ENCODE measurements around the gene DCTN2. TPM values are rescaled to one million over a fixed set of nuclear protein-coding genes. Genes with fewer than 3 reads are reported as not detected.
"Not testable (repeated sequence)": the region's sequence is repeated elsewhere in the genome, so short reads cannot be mapped to it uniquely, and the experiment has no call there.

The DCTN2 gene
- total and polyA plus RNA-seq, 2 donors (not counting 1 experiment from before 2014, with no cell fraction given) = 59.4 to 94.3 TPM

DNA sequence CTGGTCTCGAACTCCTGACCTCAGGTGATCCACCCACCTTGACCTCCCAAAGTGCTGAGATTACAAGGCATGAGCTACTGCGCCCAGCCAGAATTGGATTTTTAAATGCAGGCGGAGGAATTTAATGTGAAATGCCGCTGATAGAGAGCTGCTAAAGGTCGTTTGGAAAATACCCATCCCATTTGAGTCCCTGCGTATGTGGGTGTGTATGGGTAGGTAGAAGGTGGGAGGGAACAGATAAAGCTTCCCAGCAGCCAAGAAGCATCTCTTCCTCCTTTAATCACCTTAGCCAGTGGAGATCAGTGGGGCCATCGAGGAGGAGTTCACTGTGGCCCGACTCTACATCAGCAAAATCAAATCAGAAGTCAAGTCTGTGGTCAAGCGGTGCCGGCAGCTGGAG, 27.8 kb upstream of the DCTN2 start:
- Mint-ChIP-seq H3K27me3 (peaks cover 9% of the 10 kb centered on the region), H3K4me3 (no peak overlapping the region), H3K4me1 (no peaks in the 10 kb centered on the region), H3K27ac (no peak overlapping the region), H3K9me3 (ENCODE audit: insufficient read depth) (no peaks in the 10 kb centered on the region)
- Histone ChIP-seq H3K36me3 (replicated peaks in 1 of 2; ENCODE audit: control extremely low read depth in 1 of 2, control insufficient read depth in 1 of 2, extremely low read depth in 1 of 2, insufficient read depth in 2 of 2, low read length in 1 of 2) (no peaks in the 10 kb centered on the region), H2AFZ (ENCODE audit: insufficient read depth, low read depth, low read length, poor library complexity, severe bottlenecking) (no peak overlapping the region), H3K9me3 (ENCODE audit: control extremely low read depth in 1 of 3, control insufficient read depth in 2 of 3, insufficient read depth in 1 of 3, low read length in 2 of 3) (no peaks in the 10 kb centered on the region), H4K20me1 (ENCODE audit: control insufficient read depth, insufficient read depth, low read length, poor library complexity, severe bottlenecking) (no peaks in the 10 kb centered on the region), H3K4me1 (ENCODE audit: control insufficient read depth in 2 of 2, insufficient read depth in 2 of 2, low read length in 2 of 2) (no peaks in the 10 kb centered on the region), H3K4me3 (ENCODE audit: control extremely low read depth in 1 of 5, extremely low read depth in 1 of 5, insufficient read depth in 1 of 5, low read depth in 2 of 5, low read length in 4 of 5) (no peak overlapping the region), H3K27ac (ENCODE audit: low read length in 2 of 2) (no peak overlapping the region), H3K79me2 (ENCODE audit: control insufficient read depth, insufficient read depth, low read length) (no peaks in the 10 kb centered on the region), H3K27me3 (replicated peaks in 1 of 4; ENCODE audit: control extremely low read depth in 1 of 4, control insufficient read depth in 3 of 4, insufficient read depth in 4 of 4, low read length in 3 of 4) (no peaks in the 10 kb centered on the region), H3K4me2 (replicated peaks; ENCODE audit: low read depth, low read length, poor library complexity, severe bottlenecking) (no peak overlapping the region), H3K9ac (ENCODE audit: low read length) (no peak overlapping the region)
- TF ChIP-seq EZH2 (IDR thresholded peaks at IDR 0.05; ENCODE audit: borderline replicate concordance, insufficient read depth, low read depth, low read length, poor library complexity, severe bottlenecking) = no peak
- TF ChIP-seq, protein P1, sequence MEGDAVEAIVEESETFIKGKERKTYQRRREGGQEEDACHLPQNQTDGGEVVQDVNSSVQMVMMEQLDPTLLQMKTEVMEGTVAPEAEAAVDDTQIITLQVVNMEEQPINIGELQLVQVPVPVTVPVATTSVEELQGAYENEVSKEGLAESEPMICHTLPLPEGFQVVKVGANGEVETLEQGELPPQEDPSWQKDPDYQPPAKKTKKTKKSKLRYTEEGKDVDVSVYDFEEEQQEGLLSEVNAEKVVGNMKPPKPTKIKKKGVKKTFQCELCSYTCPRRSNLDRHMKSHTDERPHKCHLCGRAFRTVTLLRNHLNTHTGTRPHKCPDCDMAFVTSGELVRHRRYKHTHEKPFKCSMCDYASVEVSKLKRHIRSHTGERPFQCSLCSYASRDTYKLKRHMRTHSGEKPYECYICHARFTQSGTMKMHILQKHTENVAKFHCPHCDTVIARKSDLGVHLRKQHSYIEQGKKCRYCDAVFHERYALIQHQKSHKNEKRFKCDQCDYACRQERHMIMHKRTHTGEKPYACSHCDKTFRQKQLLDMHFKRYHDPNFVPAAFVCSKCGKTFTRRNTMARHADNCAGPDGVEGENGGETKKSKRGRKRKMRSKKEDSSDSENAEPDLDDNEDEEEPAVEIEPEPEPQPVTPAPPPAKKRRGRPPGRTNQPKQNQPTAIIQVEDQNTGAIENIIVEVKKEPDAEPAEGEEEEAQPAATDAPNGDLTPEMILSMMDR (IDR thresholded peaks at IDR 0.05) = no peak
- CTCF ChIA-PET = interaction anchor here (0.9 to 3.5 kb wide), 3 partner anchors 11 to 48 kb away, joined by 3 to 17 read pairs (median 4); no protein-coding TSS in a partner anchor
- WGBS (ENCODE audit: insufficient coverage) = 93% methylated on average over 6 of the region's 10 CpGs
- DNase-seq = no peak
- intact Hi-C loops (cut with micrococcal nuclease) = no loop called here
- ATAC-seq (ENCODE audit: low read depth) = no peak
- POLR2A ChIA-PET = no interaction called here

DNA sequence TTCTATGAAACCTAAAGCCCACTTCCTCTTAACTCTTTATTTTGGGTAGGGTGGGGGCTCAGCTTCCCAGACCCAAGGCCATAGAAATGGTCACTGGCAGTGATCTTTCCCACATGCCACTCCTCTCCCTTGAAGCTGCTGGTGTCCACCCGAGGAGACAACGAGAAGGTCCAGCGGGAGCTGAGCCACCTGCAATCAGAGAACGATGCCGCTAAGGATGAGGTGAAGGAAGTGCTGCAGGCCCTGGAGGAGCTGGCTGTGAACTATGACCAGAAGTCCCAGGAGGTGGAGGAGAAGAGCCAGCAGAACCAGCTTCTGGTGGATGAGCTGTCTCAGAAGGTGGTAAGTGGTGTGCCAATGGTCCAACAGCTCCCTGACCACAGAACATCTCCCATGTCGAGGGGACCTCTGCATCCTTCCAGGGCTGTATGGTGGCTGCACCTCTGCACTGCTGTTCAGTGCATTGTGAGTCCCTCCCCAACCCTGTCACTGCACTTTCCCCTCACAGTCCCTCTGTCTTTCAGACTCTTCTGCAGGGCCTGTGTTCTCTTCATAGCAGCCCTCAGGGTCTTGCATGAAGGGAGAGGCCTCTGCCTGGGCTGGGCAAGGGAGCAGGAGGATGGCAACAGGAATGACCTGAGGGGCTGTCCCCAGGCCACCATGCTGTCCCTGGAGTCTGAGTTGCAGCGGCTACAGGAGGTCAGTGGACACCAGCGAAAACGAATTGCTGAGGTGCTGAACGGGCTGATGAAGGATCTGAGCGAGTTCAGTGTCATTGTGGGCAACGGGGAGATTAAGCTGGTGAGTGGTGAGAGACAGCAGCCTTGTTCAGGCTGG, 25.2 kb upstream of the DCTN2 start:
- Mint-ChIP-seq H3K4me3 (no peak overlapping the region), H3K27ac (no peak overlapping the region), H3K27me3 (peaks cover 16% of the 10 kb centered on the region), H3K9me3 (ENCODE audit: insufficient read depth) (no peaks in the 10 kb centered on the region), H3K4me1 (no peaks in the 10 kb centered on the region)
- H3K79me2 ChIP-seq (ENCODE audit: control insufficient read depth, insufficient read depth, low read length) = no peaks in the 10 kb centered on the region
- POLR2A ChIA-PET = no interaction called here
- H3K4me2 ChIP-seq (replicated peaks; ENCODE audit: low read depth, low read length, poor library complexity, severe bottlenecking) = no peak overlapping the region
- H4K20me1 ChIP-seq (ENCODE audit: control insufficient read depth, insufficient read depth, low read length, poor library complexity, severe bottlenecking) = no peaks in the 10 kb centered on the region
- WGBS (ENCODE audit: insufficient coverage) = 96% methylated on average over 12 of the region's 12 CpGs
- DNase-seq = no peak
- no peak overlapping the region for H3K9ac ChIP-seq (ENCODE audit: low read length)
- intact Hi-C loops (cut with micrococcal nuclease) = no loop called here
- no peak overlapping the region for H3K27ac ChIP-seq (ENCODE audit: low read length in 2 of 2)
- no peak overlapping the region for H2AFZ ChIP-seq (ENCODE audit: insufficient read depth, low read depth, low read length, poor library complexity, severe bottlenecking)
- no peaks in the 10 kb centered on the region for H3K9me3 ChIP-seq (ENCODE audit: control extremely low read depth in 1 of 3, control insufficient read depth in 2 of 3, insufficient read depth in 1 of 3, low read length in 2 of 3)
- TF ChIP-seq EZH2 (IDR thresholded peaks at IDR 0.05; ENCODE audit: borderline replicate concordance, insufficient read depth, low read depth, low read length, poor library complexity, severe bottlenecking) = no peak
- TF ChIP-seq, protein P1 (IDR thresholded peaks at IDR 0.05) = no peak
- no peaks in the 10 kb centered on the region for H3K27me3 ChIP-seq (replicated peaks in 1 of 4; ENCODE audit: control extremely low read depth in 1 of 4, control insufficient read depth in 3 of 4, insufficient read depth in 4 of 4, low read length in 3 of 4)
- CTCF ChIA-PET = interaction anchor here (1.3 to 2.0 kb wide), 3 partner anchors 11 to 113 kb away, joined by 3 to 9 read pairs (median 3); no protein-coding TSS in a partner anchor
- ATAC-seq (ENCODE audit: low read depth) = no peak
- no peak overlapping the region for H3K4me3 ChIP-seq (ENCODE audit: control extremely low read depth in 1 of 5, extremely low read depth in 1 of 5, insufficient read depth in 1 of 5, low read depth in 2 of 5, low read length in 4 of 5)
- H3K36me3 ChIP-seq (replicated peaks in 1 of 2; ENCODE audit: control extremely low read depth in 1 of 2, control insufficient read depth in 1 of 2, extremely low read depth in 1 of 2, insufficient read depth in 2 of 2, low read length in 1 of 2) = no peaks in the 10 kb centered on the region
- no peaks in the 10 kb centered on the region for H3K4me1 ChIP-seq (ENCODE audit: control insufficient read depth in 2 of 2, insufficient read depth in 2 of 2, low read length in 2 of 2)

- H3K27ac Mint-ChIP-seq; H3K4me3 Mint-ChIP-seq; H3K4me3 ChIP-seq (ENCODE audit: control extremely low read depth in 1 of 5, extremely low read depth in 1 of 5, insufficient read depth in 1 of 5, low read depth in 2 of 5, low read length in 4 of 5); H3K9me3 Mint-ChIP-seq (ENCODE audit: insufficient read depth); H3K27ac ChIP-seq (ENCODE audit: low read length in 2 of 2); H3K4me1 Mint-ChIP-seq; H3K36me3 ChIP-seq (replicated peaks in 1 of 2; ENCODE audit: control extremely low read depth in 1 of 2, control insufficient read depth in 1 of 2, extremely low read depth in 1 of 2, insufficient read depth in 2 of 2, low read length in 1 of 2); POLR2A ChIA-PET; H3K9ac ChIP-seq (ENCODE audit: low read length); H3K27me3 ChIP-seq (replicated peaks in 1 of 4; ENCODE audit: control extremely low read depth in 1 of 4, control insufficient read depth in 3 of 4, insufficient read depth in 4 of 4, low read length in 3 of 4); H3K9me3 ChIP-seq (ENCODE audit: control extremely low read depth in 1 of 3, control insufficient read depth in 2 of 3, insufficient read depth in 1 of 3, low read length in 2 of 3); H3K4me2 ChIP-seq (replicated peaks; ENCODE audit: low read depth, low read length, poor library complexity, severe bottlenecking); H3K79me2 ChIP-seq (ENCODE audit: control insufficient read depth, insufficient read depth, low read length); H3K4me1 ChIP-seq (ENCODE audit: control insufficient read depth in 2 of 2, insufficient read depth in 2 of 2, low read length in 2 of 2); H4K20me1 ChIP-seq (ENCODE audit: control insufficient read depth, insufficient read depth, low read length, poor library complexity, severe bottlenecking); H2AFZ ChIP-seq (ENCODE audit: insufficient read depth, low read depth, low read length, poor library complexity, severe bottlenecking); DNase-seq; intact Hi-C loops (cut with micrococcal nuclease); ATAC-seq (ENCODE audit: low read depth): not testable (repeated sequence)
- 92% methylated on average over 4 of the region's 13 CpGs for WGBS (ENCODE audit: insufficient coverage)
- peaks cover 16% of the 10 kb centered on the region for H3K27me3 Mint-ChIP-seq
- CTCF ChIA-PET = interaction anchor here (1.1 to 2.0 kb wide), 3 partner anchors 9 to 111 kb away, joined by 3 to 9 read pairs (median 3); no protein-coding TSS in a partner anchor
These were observed 23.4 kb upstream of the DCTN2 start for GRCh38 chr12:57570438-57570837.
